DND-41 (cell line): ENCODE measurements around the gene ZNF304.

Experiments used
- ATAC-seq: fragments of 200-7000 bp; cut with Tn5 transposase; 3 replicates; pipeline ENCODE4 v1.9.1; 2021; ENCODE audit warnings: low read depth; ENCODE audit not compliant: insufficient read depth
- DNase-seq: peaks from one replicate; pipeline ENCODE4 v3.0.0-alpha.2; 2020
- H2AFZ ChIP-seq: 2 replicates; pipeline ENCODE4 v1.6.0; 2012; ENCODE audit warnings: low read depth, low read length
- H3K27ac ChIP-seq: 2 replicates; pipeline ENCODE4 v1.5.1; 2012; ENCODE audit warnings: low read length, inconsistent platforms
- H3K27me3 ChIP-seq: fragments of 200-600 bp; sonication (generic); 2 replicates; pipeline ENCODE4 v1.6.0; 2012; ENCODE audit warnings: low read length, mild to moderate bottlenecking, inconsistent platforms; ENCODE audit not compliant: insufficient read depth, poor library complexity
- H3K36me3 ChIP-seq: 2 replicates; pipeline ENCODE4 v1.5.1; 2012; ENCODE audit warnings: low read length, inconsistent platforms; ENCODE audit not compliant: insufficient read depth
- H3K4me1 ChIP-seq: 2 replicates; pipeline ENCODE4 v1.5.1; 2012; ENCODE audit warnings: mild to moderate bottlenecking, low read length; ENCODE audit not compliant: insufficient read depth
- H3K4me2 ChIP-seq: 2 replicates; pipeline ENCODE4 v1.6.0; 2012; ENCODE audit warnings: mild to moderate bottlenecking, moderate library complexity, low read length, inconsistent platforms; ENCODE audit not compliant: insufficient read depth
- H3K4me3 ChIP-seq, 2 experiments: fragments of 200-600 bp in 1 of 2; shearing (Covaris generic) in 1 of 2; 2 replicates each; pipeline ENCODE4 v1.5.1; 2012 to 2016; ENCODE audit warnings: inconsistent platforms in 2 of 2, low read length in 2 of 2, mild to moderate bottlenecking in 2 of 2, low read depth in 1 of 2, moderate library complexity in 1 of 2
- H3K79me2 ChIP-seq: 2 replicates; pipeline ENCODE4 v1.6.0; 2012; ENCODE audit warnings: low read length, inconsistent platforms; ENCODE audit not compliant: insufficient read depth
- H3K9ac ChIP-seq: 2 replicates; pipeline ENCODE4 v1.6.0; 2012; ENCODE audit warnings: low read depth, mild to moderate bottlenecking, inconsistent platforms, low read length, moderate library complexity
- H3K9me3 ChIP-seq: 2 replicates; pipeline ENCODE4 v1.5.1; 2012; ENCODE audit warnings: low read length, moderate library complexity, mild to moderate bottlenecking, inconsistent platforms; ENCODE audit not compliant: insufficient read depth, severe bottlenecking
- H4K20me1 ChIP-seq: 2 replicates; pipeline ENCODE4 v1.6.0; 2012; ENCODE audit warnings: low read length; ENCODE audit not compliant: insufficient read depth
- CTCF ChIP-seq: IDR thresholded peaks from 2 replicates; pipeline ENCODE4 v1.5.1; 2012; ENCODE audit warnings: borderline replicate concordance, low read length, moderate library complexity, mild to moderate bottlenecking; ENCODE audit not compliant: poor library complexity, severe bottlenecking; ENCODE audit errors: extremely low read depth
- EZH2 ChIP-seq: IDR thresholded peaks from 3 replicates; pipeline ENCODE4 v1.6.1; 2012; ENCODE audit warnings: borderline replicate concordance, low read depth, mild to moderate bottlenecking, moderate library complexity, low read length, inconsistent platforms; ENCODE audit not compliant: severe bottlenecking

ZNF304 gene

GRCh38 chr19:57380923-57381322 is 29.9 kb downstream of the ZNF304 start:
- peaks cover 18% of the 10 kb centered on the region for H3K36me3 ChIP-seq
- no peaks in the 10 kb centered on the region for H3K79me2 ChIP-seq
- no peaks in the 10 kb centered on the region for H3K27me3 ChIP-seq
- ATAC-seq = no peak
- H3K4me3 ChIP-seq = no peak overlapping the region
- H4K20me1 ChIP-seq = no peaks in the 10 kb centered on the region
- H3K27ac ChIP-seq = no peak overlapping the region
- H3K9me3 ChIP-seq = no peaks in the 10 kb centered on the region
- H3K4me2 ChIP-seq = no peak overlapping the region
- no peak for TF ChIP-seq CTCF
- no peak for TF ChIP-seq EZH2
- no peaks in the 10 kb centered on the region for H3K4me1 ChIP-seq
- no peak overlapping the region for H3K9ac ChIP-seq
- DNase-seq = no peak
- no peak overlapping the region for H2AFZ ChIP-seq

- DNase-seq (no peak), ATAC-seq (no peak)
- Histone ChIP-seq H3K79me2 (no peaks in the 10 kb centered on the region), H3K9me3 (no peaks in the 10 kb centered on the region), H3K36me3 (peaks cover 5% of the 10 kb centered on the region; the same call in 1 of the 2 replicates), H3K4me2 (no peak overlapping the region), H2AFZ (no peak overlapping the region), H4K20me1 (no peaks in the 10 kb centered on the region), H3K27me3 (no peaks in the 10 kb centered on the region), H3K4me3 (no peak overlapping the region), H3K4me1 (no peaks in the 10 kb centered on the region), H3K27ac (no peak overlapping the region), H3K9ac (no peak overlapping the region)
- no peak for TF ChIP-seq EZH2
- no peak for TF ChIP-seq CTCF
Observed at GRCh38 chr19:57382806-57383488, 31.9 kb downstream of the ZNF304 start.

- Histone ChIP-seq H3K9ac (peak overlapping the region; percentile 96), H3K4me3 (peak overlapping the region; percentile 2 to 97; a peak in 2 of 4 replicates), H3K4me1 (peaks cover 36% of the 10 kb centered on the region), H3K4me2 (peak overlapping the region; percentile 93), H3K27ac (peak overlapping the region; percentile 83), H3K9me3 (no peaks in the 10 kb centered on the region), H3K36me3 (peaks cover 20% of the 10 kb centered on the region), H2AFZ (peak overlapping the region; percentile 89), H3K27me3 (no peaks in the 10 kb centered on the region), H4K20me1 (peaks cover 19% of the 10 kb centered on the region; the same call in 1 of the 2 replicates), H3K79me2 (peaks cover 48% of the 10 kb centered on the region)
- DNase-seq = no peak
- TF ChIP-seq CTCF (no peak), EZH2 (no peak)
- no peak for ATAC-seq
Observed at GRCh38 chr19:57389194-57389729, 38.2 kb downstream of the ZNF304 start.
